Duodenal mucosa (tissue), 2 donors: ENCODE results near the gene SMIM29.

Experiments
- H3K27ac ChIP-seq: one replicate; pipeline ENCODE4 v1.7.0; 2013; ENCODE audit warnings: low read depth, low read length
- H3K27me3 ChIP-seq, 2 donors: one replicate each; pipeline ENCODE4 v1.7.0; 2013; ENCODE audit warnings: low read length in 2 of 2, control low read depth in 1 of 2; ENCODE audit not compliant: insufficient read depth in 2 of 2, control insufficient read depth in 1 of 2
- H3K36me3 ChIP-seq, 2 donors: one replicate each; pipeline ENCODE4 v1.7.0; 2013; ENCODE audit warnings: low read length in 2 of 2, control low read depth in 1 of 2; ENCODE audit not compliant: insufficient read depth in 2 of 2, control insufficient read depth in 1 of 2
- H3K4me1 ChIP-seq, 2 donors: one replicate each; pipeline ENCODE4 v1.7.0; 2013; ENCODE audit warnings: low read length in 2 of 2, control low read depth in 1 of 2; ENCODE audit not compliant: insufficient read depth in 2 of 2, control insufficient read depth in 1 of 2
- H3K4me3 ChIP-seq, 2 donors: one replicate each; pipeline ENCODE4 v1.7.0; 2013; ENCODE audit warnings: low read length in 2 of 2, low read depth in 1 of 2
- H3K9ac ChIP-seq, 2 donors: one replicate each; pipeline ENCODE4 v1.7.0; 2013; ENCODE audit warnings: low read length in 2 of 2, low read depth in 1 of 2
- H3K9me3 ChIP-seq, 2 donors: one replicate each; pipeline ENCODE4 v1.7.0; 2013; ENCODE audit warnings: low read length in 2 of 2, control low read depth in 1 of 2; ENCODE audit not compliant: control insufficient read depth in 1 of 2

The SMIM29 gene

DNA sequence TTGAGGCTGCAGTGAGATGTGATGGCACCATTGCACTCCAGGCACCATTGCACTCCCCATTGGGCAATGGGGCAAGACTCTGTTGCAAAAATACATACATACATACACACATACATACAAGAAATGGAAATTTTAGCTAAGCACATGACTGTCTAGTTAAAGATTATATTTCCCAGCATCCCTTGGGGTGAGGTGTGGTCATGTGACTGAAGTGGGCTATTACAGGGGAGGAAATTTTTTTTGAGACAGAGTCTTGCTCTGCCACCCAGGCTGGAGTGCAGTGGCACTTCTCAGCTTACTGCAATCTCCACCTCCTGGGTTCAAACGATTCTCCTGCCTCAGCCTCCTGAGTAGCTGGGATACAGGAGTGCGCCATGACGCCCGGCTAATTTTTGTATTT, 44.1 kb downstream of the SMIM29 start:
- no peak overlapping the region for H3K27ac ChIP-seq
- H3K9me3 ChIP-seq = no peaks in the 10 kb centered on the region
- H3K27me3 ChIP-seq = no peaks in the 10 kb centered on the region
- no peaks in the 10 kb centered on the region for H3K36me3 ChIP-seq
- no peak overlapping the region for H3K4me3 ChIP-seq
- H3K9ac ChIP-seq = no peak overlapping the region
- no peaks in the 10 kb centered on the region for H3K4me1 ChIP-seq

GRCh38 chr6:34202329-34203201, 46.2 kb downstream of the SMIM29 start:
- H3K36me3 ChIP-seq = no peaks in the 10 kb centered on the region
- no peak overlapping the region for H3K9ac ChIP-seq
- no peaks in the 10 kb centered on the region for H3K4me1 ChIP-seq
- H3K27ac ChIP-seq = no peak overlapping the region
- H3K9me3 ChIP-seq = no peaks in the 10 kb centered on the region
- H3K4me3 ChIP-seq = no peak overlapping the region
- peaks cover 0 to 5% of the 10 kb centered on the region in 2 donors for H3K27me3 ChIP-seq

- H3K36me3 ChIP-seq = no peaks in the 10 kb centered on the region
- no peak overlapping the region for H3K27ac ChIP-seq
- H3K9ac ChIP-seq = no peak overlapping the region
- no peak overlapping the region for H3K4me3 ChIP-seq
- H3K9me3 ChIP-seq = no peaks in the 10 kb centered on the region
- peaks cover 0 to 5% of the 10 kb centered on the region in 2 donors for H3K27me3 ChIP-seq
- H3K4me1 ChIP-seq = peaks cover 2 to 3% of the 10 kb centered on the region in 2 donors
These were observed 47.2 kb downstream of the SMIM29 start for GRCh38 chr6:34201455-34202107.

GRCh38 chr6:34200340-34200971, 48.4 kb downstream of the SMIM29 start:
- H3K4me3 ChIP-seq = no peak overlapping the region
- H3K36me3 ChIP-seq = no peaks in the 10 kb centered on the region
- no peaks in the 10 kb centered on the region for H3K9me3 ChIP-seq
- no peak overlapping the region for H3K27ac ChIP-seq
- no peak overlapping the region for H3K9ac ChIP-seq
- H3K27me3 ChIP-seq = peaks cover 3 to 5% of the 10 kb centered on the region in 2 donors
- H3K4me1 ChIP-seq = peaks cover 5 to 6% of the 10 kb centered on the region in 2 donors

- Histone ChIP-seq H3K9me3 (no peaks in the 10 kb centered on the region), H3K9ac (peak overlapping the region; percentile 65 to 70), H3K36me3 (no peaks in the 10 kb centered on the region), H3K27ac (no peak overlapping the region), H3K4me3 (peak overlapping the region; percentile 73 to 82), H3K27me3 (peaks cover 3 to 5% of the 10 kb centered on the region in 2 donors), H3K4me1 (peaks cover 5 to 6% of the 10 kb centered on the region in 2 donors)
These were observed 52.0 kb downstream of the SMIM29 start for GRCh38 chr6:34196833-34197195.
